Heart left ventricle (tissue), 13 donors: Measurements from ENCODE around the gene LAMB4.

ENCODE experiments used
- CTCF ChIP-seq, 12 donors: fragments of 200-600 bp; sonication (generic) in 4 of 12; IDR thresholded peaks; one replicate each; pipeline versions ENCODE4 v1.5.0 to v1.8.0; 2018 to 2022; ENCODE audit warnings: antibody characterized with exemption in 12 of 12, mild to moderate bottlenecking in 5 of 12
- POLR2A ChIP-seq, 2 donors: fragments of 450-650 bp; IDR thresholded peaks; one replicate each; pipeline ENCODE4 v1.6.1; 2017; ENCODE audit warnings: antibody characterized with exemption in 2 of 2, mild to moderate bottlenecking in 2 of 2, moderate library complexity in 2 of 2
- donor health status: ischemic (EF 13 %, LVEDD 7.1; RV severe dilation, severe dysfunction).
- donor health status: DM: no; HTN: yes; CAD: no.
- donor health status: DM: no; HTN: no; CAD: no.
- donor health status: ischemic (EF 25% LVEDD 6.9; RV normal size, moderate dysfunction).
- donor health status: ischemic (EF 25% LVEDD 5.7; RV mildly dilated, moderate dysfunction).
- donor health status: ischemic (EF 35%, LVEDD 5.7; RV mildly dilated, moderate dysfunction).
- donor health status: nonischemic (EF 11% LVEDD 7.7; RV severe dilation, severe dysfunction).
- donor health status: DM: yes; HTN: yes; CAD: no.
- donor health status: PGD.
- donor health status: ischemic (EF 29% LVEDD 5.4; RV normal size, mild dysfunction).
- donor health status: nonischemic (EF 23%, LVEDD 6.1; RV moderate dilation, normal function).

GRCh38 chr7:108059526-108059925 lies 70.6 kb downstream of the LAMB4 start:
- TF ChIP-seq CTCF (IDR thresholded peaks at IDR 0.05), result no peak
- no peak for TF ChIP-seq POLR2A (IDR thresholded peaks at IDR 0.05)
